Prostate gland (tissue), 2 donors: Measurements from ENCODE around the gene OPTC.

Experiments used
- CTCF ChIP-seq, 4 experiments: fragments of 200-600 bp in 2 of 4; fragments of 450-650 bp in 2 of 4; sonication (generic) in 2 of 4; IDR thresholded peaks; 1 replicate in 3 of 4; 2 replicates in 1 of 4; pipeline ENCODE4 v1.5.1; 2016 to 2019; ENCODE audit warnings: antibody characterized with exemption in 4 of 4, mild to moderate bottlenecking in 2 of 4, moderate library complexity in 2 of 4
- POLR2A ChIP-seq: fragments of 450-650 bp; IDR thresholded peaks from one replicate; pipeline ENCODE4 v1.6.1; 2016; ENCODE audit warnings: antibody characterized with exemption, mild to moderate bottlenecking
- POLR2AphosphoS5 ChIP-seq: sonication (generic); formaldehyde crosslinking; IDR thresholded peaks from one replicate; pipeline ENCODE4 v1.6.1; 2017; ENCODE audit warnings: antibody characterized with exemption

DNA sequence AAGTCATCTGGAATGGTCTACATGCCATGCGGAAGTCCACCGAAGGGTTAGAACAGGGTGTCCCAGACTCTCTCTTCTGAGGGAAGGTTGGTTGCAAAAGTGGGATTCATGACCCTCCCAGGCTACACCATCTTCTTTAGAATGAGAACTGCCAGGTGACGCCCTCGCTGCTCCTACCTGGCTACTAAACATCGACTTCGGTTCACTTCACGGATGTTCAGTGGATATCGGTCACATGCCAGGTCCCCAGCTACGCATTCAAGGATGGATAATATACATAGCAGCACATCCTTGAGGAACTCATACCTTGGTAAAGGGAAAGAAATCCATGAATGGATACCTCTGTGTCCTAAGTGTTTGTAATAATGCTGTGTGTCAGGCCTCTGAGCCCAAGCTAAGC lies 3.3 kb upstream of the OPTC start:
- TF ChIP-seq POLR2AphosphoS5, result no peak
- TF ChIP-seq CTCF (IDR thresholded peaks at IDR 0.05), result no peak
- no peak for TF ChIP-seq POLR2A
